HG02870 (cell line): Measurements from ENCODE around the gene NUAK1.

Experiments
- ATAC-seq: cut with Tn5 transposase; IDR thresholded peaks from one replicate; pipeline ENCODE4 v1.9.1; 2021; ENCODE audit warnings: mild to moderate bottlenecking, moderate library complexity; ENCODE audit not compliant: unreplicated experiment

The NUAK1 gene

DNA sequence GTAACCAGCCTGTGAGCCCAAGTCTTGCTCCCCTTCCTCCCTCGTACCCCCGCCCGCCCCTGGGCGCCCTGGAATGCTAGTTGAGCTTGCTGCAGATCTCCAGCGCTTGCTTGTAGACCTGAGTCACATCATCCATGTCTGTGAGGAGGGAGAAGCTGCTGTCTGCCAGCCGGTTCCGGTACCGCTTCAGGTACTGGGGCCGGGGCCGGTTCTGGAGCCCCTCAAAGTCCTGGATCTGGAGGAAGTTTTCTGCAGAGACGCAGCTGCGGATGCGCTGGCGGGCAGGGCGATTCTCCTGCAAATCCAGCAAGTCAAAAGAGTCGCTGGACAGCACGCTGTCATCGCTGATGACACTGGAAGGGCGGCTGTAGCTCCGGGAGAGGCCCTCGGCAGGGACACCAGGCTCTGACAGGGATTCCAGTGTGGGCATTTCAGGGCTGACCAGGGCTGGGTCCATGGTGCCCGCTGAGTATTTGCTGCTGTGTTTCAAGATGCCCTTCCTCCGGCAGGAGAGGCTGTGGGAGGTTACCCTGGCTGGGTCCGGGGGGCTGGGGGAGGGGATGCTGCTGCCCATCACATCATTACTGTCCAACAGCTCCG, 71.9 kb downstream of the NUAK1 start:
- ATAC-seq: no peak

DNA sequence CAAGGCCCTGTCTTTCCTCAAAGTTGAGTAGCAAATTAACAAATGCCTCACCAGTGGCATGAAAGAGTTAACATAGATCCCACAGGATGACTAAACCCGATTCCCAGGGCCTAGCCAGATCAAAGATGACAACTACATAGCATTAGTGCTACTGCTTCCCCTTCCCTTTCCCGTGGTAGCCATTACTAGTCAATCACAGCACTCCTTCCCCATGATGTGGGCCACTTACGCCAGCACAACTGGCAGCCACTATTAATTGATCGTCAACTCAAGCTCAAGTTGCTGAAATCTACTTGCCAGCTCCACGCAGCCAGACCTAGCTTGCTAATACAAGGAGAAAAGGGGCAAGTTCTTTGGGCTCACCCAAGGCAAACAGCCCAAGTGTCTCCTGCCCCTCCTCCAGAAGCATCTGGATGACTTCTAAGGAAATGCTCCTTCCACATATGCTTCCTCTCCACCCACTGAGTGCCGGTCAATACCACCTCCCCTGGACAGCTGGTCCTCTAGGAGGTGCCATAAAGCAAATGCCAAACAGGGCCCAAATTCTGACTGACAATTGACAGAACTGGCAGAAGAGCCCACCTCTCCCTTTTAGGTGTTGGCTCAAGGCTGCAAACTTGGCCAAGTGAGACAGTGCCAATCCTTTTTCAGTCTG, 72.6 kb downstream of the NUAK1 start:
- no peak for ATAC-seq

GRCh38 chr12:106065506-106065905, 73.2 kb downstream of the NUAK1 start:
- no peak for ATAC-seq

DNA sequence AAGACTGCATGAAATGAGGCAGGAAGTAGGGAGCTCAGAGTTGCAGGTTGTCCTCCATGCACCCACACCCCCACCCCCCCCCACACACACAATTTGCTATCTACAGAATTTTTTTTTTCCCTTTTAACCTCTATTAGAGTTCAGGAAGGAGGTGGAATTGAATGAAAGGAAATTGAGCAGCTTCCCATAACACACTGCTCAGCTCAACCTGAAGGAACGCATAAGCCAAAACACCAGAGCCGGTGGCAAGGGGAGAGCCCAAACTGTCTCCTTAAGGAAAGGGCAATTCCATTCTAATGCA, 74.1 kb downstream of the NUAK1 start:
- no peak for ATAC-seq

DNA sequence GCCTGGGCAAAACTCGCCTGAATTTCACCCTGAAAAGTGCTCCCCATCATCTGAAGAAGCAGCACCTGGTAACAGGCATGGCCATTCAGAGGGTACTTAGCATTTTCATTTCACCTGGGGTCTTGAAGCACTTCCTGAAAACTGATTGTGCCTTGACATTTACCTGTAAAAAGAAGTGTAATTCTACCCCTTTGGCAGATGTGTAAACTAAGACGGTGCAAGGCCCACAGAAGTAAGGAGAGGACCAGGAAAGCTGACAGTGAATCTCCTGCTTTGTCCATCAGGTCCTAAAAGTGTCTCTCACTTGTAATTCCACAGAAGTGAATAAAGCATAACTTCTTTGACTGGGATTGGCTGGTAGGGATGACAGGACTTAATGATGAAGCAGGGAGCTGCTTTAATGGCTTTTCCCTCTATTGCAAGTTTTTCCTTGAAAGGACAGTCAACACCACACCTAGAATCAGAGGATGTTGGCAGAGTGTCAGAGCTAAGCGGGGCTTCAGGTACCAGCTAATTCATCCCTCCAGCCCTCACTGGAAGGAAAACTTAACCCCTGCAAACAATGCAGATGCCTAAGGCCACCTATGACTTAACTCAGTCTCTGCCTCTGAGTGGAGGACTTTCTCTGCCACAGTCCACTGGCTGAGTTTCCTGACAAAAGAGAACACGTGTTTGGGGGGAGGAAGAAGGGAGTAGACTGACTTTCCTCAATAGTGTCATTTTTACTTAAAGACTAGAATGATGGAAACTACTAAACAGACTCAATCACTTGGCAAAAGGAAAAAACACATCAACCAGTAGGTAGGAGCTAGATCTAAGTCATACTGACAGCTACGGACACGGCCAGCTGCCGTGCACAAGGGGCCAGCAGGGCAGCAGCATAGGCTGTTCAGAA, 74.7 kb downstream of the NUAK1 start:
- ATAC-seq: no peak

DNA sequence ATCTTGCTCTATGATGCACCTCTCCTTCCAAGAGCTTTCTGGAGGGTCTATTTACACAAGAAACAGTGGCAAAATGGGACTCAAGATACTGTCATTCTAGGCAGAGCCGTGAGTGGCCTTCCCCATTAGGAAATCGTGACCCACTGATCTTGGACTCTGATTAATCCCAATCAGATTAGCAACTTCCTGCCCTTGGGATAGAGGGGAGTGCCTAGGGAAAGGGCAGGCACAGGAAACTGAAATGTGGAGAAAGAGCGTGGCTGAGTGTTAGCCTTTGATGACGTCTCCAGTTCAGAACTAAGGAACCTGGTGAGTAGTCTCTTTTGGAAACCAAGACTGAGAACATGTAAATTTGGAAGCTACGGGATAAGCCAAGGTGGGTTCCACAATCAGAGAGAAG, 76.1 kb downstream of the NUAK1 start:
- ATAC-seq: no peak

GRCh38 chr12:106058256-106059182, 80.2 kb downstream of the NUAK1 start:
- ATAC-seq: no peak

GRCh38 chr12:106054049-106054448, 84.7 kb downstream of the NUAK1 start:
- ATAC-seq: no peak

- ATAC-seq: no peak
These were observed 86.8 kb downstream of the NUAK1 start for GRCh38 chr12:106051853-106052531.

DNA sequence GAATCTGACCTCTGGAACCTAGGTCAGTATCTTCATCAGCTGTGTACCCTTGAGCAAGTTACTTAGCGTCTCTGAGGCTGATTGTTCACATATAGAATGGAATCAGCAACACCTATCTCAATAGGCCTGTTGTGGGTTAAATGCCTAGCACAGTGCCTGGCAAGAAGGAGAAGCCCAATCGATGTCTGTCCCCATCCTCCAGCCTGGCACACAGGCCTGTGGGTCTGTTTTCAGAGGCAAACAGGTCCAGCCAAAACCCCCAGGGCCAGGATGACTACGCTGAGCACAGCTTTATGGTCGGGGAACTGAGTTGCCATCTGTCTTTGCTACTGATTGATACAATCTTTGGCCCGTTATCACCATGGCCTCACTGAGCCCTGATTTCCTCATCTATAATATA, 89.2 kb downstream of the NUAK1 start:
- no peak for ATAC-seq

DNA sequence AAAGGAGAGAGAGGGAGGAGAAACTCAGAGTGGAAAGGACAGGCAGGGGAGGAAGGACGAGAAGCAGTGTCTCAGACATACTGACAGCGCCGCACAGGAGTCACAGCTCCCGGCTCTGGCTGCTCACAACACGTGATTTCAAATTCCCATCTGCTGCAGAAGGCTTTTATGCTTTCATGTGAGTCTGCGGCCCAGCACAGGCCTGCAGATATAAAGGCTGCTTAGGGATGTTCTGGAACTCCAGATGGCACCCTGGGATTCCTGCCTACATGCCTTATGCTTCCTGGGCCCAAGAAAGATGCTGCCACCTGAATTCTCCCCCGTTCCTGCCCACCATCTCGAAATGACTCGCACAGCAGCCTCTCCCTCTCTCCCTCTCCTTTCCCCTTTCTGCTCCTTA, 89.6 kb downstream of the NUAK1 start:
- no peak for ATAC-seq

- no peak for ATAC-seq
These were observed 90.1 kb downstream of the NUAK1 start for GRCh38 chr12:106048676-106049075.

- no peak for ATAC-seq
These were observed 90.7 kb downstream of the NUAK1 start for GRCh38 chr12:106048016-106048415.

- ATAC-seq: no peak
These were observed 91.8 kb downstream of the NUAK1 start for GRCh38 chr12:106046947-106047346.

DNA sequence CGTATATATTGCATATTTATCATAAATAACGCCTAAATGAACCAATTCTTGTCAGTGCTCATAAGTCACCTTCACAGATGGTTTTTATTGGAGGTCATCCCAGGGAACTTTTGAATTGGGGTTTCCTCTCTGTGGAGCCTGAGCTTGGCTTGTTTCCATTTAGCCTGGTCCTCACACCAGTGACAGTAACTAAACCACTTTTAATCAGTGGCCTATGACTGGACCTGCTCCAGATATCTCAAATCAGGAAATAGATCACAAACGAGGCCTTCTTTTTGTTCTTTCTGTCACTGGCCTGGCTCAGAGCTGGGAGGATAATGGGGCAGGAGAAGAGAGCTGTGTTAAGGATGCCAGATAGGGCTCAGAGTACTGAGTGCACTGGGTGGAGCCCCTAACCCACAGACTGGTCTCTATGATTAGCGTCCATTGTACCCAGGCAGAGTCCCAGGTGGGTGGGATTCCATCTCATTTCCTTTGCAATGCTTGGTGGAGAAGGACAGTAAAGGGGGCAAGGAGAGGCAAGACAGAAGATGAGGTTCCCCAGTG, 92.4 kb downstream of the NUAK1 start:
- ATAC-seq: no peak

DNA sequence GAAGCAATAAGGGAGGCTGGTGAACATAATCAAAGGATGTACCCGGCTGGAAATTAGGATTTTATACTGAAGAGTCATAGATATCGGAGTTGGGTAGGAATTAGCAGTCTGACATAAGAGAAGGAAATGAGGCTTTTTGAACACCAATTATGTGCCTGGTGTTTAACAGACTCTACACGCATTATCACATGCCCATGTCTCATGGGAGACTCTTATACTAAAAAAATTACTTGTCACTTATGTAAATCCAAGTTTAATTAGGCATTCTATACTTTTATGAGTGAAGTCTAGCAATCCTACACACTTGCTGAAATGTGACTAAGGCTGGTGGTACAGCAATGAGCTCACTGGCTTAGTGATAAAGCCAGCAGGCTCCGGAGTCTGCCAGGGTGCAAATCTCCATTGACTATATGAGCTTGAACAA, 93.5 kb downstream of the NUAK1 start:
- ATAC-seq: no peak

- no peak for ATAC-seq
These were observed 94.0 kb downstream of the NUAK1 start for GRCh38 chr12:106044773-106045172.

DNA sequence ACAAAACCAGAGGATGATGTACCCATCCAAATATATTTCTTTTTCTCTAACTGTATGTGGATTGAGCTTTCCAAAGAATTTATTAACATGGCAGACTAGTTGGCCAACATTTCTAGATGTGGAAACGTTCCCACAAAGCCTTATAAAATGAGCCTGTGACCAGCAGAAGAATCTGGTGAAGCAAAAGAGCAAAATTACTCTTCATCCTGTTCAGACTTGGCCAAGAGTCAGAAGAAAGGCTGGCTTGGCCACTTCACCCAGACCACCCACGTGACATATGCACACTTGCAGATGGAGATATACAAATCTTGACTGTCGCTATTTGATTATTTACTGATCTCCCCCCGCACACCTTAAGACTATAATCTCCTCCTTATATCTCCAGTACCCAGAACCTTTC, 96.7 kb downstream of the NUAK1 start:
- no peak for ATAC-seq

- ATAC-seq: no peak
These were observed 98.2 kb downstream of the NUAK1 start for GRCh38 chr12:106040521-106040920.
